ENCODE data around the gene TMC4. TPM values are rescaled to one million over a fixed set of nuclear protein-coding genes. Genes with fewer than 3 reads are reported as not detected.

Gene TMC4
- total RNA-seq, 1 donor from 2014 or later: 7.1 TPM

GRCh38 chr19:54169149-54169740 lies 3.7 kb downstream of the TMC4 start:
- H3K27me3 ChIP-seq: no peaks in the 10 kb centered on the region
- no peak overlapping the region for H3K27ac ChIP-seq
- no peaks in the 10 kb centered on the region for H3K36me3 ChIP-seq
- intact Hi-C loops (cut with DNase I): no loop called here
- peaks cover 0 to 2% of the 10 kb centered on the region in 2 donors for H3K4me1 ChIP-seq
- no peak for DNase-seq (ENCODE audit: low spot score in 2 of 2)
- H3K9me3 ChIP-seq: no peaks in the 10 kb centered on the region
- no peak for TF ChIP-seq CTCF (IDR thresholded peaks at IDR 0.05)
- no peak overlapping the region for H3K4me3 ChIP-seq

GRCh38 chr19:54168174-54168917 lies 4.6 kb downstream of the TMC4 start:
- H3K27me3 ChIP-seq: no peaks in the 10 kb centered on the region
- TF ChIP-seq CTCF (IDR thresholded peaks at IDR 0.05): peak; percentile 71 to 83 (median 73)
- no peak overlapping the region for H3K4me3 ChIP-seq
- H3K36me3 ChIP-seq: no peaks in the 10 kb centered on the region
- DNase-seq (ENCODE audit: low spot score in 2 of 2): peak; percentile 51 to 93
- no peak overlapping the region for H3K27ac ChIP-seq
- H3K4me1 ChIP-seq: peaks cover 0 to 2% of the 10 kb centered on the region in 2 donors
- H3K9me3 ChIP-seq: no peaks in the 10 kb centered on the region
- intact Hi-C loops (cut with DNase I): loop anchor here (1.0 kb wide), 1 partner anchor 63 kb away; no protein-coding TSS in a partner anchor

- peaks cover 4% of the 10 kb centered on the region for H3K27me3 ChIP-seq
- no peak for TF ChIP-seq CTCF (IDR thresholded peaks at IDR 0.05)
- no peak overlapping the region for H3K4me3 ChIP-seq
- H3K4me1 ChIP-seq: peaks cover 6 to 13% of the 10 kb centered on the region in 2 donors
- H3K27ac ChIP-seq: no peak overlapping the region
- no peak for DNase-seq (ENCODE audit: low spot score in 2 of 2)
- no peaks in the 10 kb centered on the region for H3K9me3 ChIP-seq
- intact Hi-C loops (cut with DNase I): no loop called here
- no peaks in the 10 kb centered on the region for H3K36me3 ChIP-seq
Measured at GRCh38 chr19:54165222-54165621, 7.7 kb downstream of the TMC4 start.

- Histone ChIP-seq H3K27ac (no peak overlapping the region), H3K36me3 (no peaks in the 10 kb centered on the region), H3K9me3 (no peaks in the 10 kb centered on the region), H3K4me3 (no peak overlapping the region), H3K27me3 (peaks cover 4% of the 10 kb centered on the region), H3K4me1 (peaks cover 7 to 14% of the 10 kb centered on the region in 2 donors)
- no peak for TF ChIP-seq CTCF (IDR thresholded peaks at IDR 0.05)
- peak in 1 of 2 donors; percentile 80 for DNase-seq (ENCODE audit: low spot score in 2 of 2)
- intact Hi-C loops (cut with DNase I): no loop called here
Measured at GRCh38 chr19:54164369-54165068, 8.4 kb downstream of the TMC4 start.

GRCh38 chr19:54162884-54163283 lies 10.1 kb downstream of the TMC4 start:
- no peak for TF ChIP-seq CTCF (IDR thresholded peaks at IDR 0.05)
- H3K9me3 ChIP-seq: no peaks in the 10 kb centered on the region
- H3K27me3 ChIP-seq: peaks cover 4% of the 10 kb centered on the region
- intact Hi-C loops (cut with DNase I): no loop called here
- no peak overlapping the region for H3K27ac ChIP-seq
- H3K36me3 ChIP-seq: peaks cover 1% of the 10 kb centered on the region in 2 donors
- no peak for DNase-seq (ENCODE audit: low spot score in 2 of 2)
- peak overlapping the region in 1 of 2 donors; percentile 50 for H3K4me3 ChIP-seq
- H3K4me1 ChIP-seq: peaks cover 15 to 21% of the 10 kb centered on the region in 2 donors
